ENCODE data around the gene PIP4P1. TPM values are rescaled to one million over a fixed set of nuclear protein-coding genes. Genes with fewer than 3 reads are reported as not detected.
A peak's percentile ranks its signal among the peaks of the same experiment; 100 is the strongest.

Gene PIP4P1
- total and polyA plus RNA-seq, 9 of the 15 experiments (the other 6 are each of a cell fraction or from before 2014, with no cell fraction given): 5.3 to 20.9 (median 10.7) TPM

GRCh38 chr14:20469242-20469889 lies 8.1 kb upstream of the PIP4P1 start, which contains the start of gene PNP (continued):
- peak; percentile 18; the same call in 1 of the 2 replicates for TF ChIP-seq ZBTB40 (IDR thresholded peaks at IDR 0.05)
- TF ChIP-seq ZBTB40 (CRISPR knock-in tag; IDR thresholded peaks at IDR 0.05): no peak
- peak; percentile 96 for TF ChIP-seq POLR2AphosphoS5 (IDR thresholded peaks at IDR 0.05; ENCODE audit: control insufficient read depth, insufficient read depth, low read depth, low read length)
- no peak for TF ChIP-seq CTCF (IDR thresholded peaks at IDR 0.05 in 2 of 3, conservative IDR thresholded peaks at IDR 0.05 in 1 of 3; ENCODE audit: insufficient read depth in 2 of 3, low read depth in 1 of 3, low read length in 3 of 3)
- TF ChIP-seq ID3 (CRISPR knock-in tag; IDR thresholded peaks at IDR 0.05): no peak
- no peak for TF ChIP-seq ID3 (tag; IDR thresholded peaks at IDR 0.05)
- TF ChIP-seq TGIF2 (CRISPR knock-in tag; IDR thresholded peaks at IDR 0.05): peak; percentile 61; the same call in 1 of the 2 replicates
- no peak for TF ChIP-seq KLF16 (IDR thresholded peaks at IDR 0.05)
- peak; percentile 80 for TF ChIP-seq ZFX (CRISPR knock-in tag; IDR thresholded peaks at IDR 0.05)
- TF ChIP-seq GTF2F1 (IDR thresholded peaks at IDR 0.05; ENCODE audit: low read depth, low read length): peak; percentile 93
- 0 out of 2 replicates have a peak, but pooled peaks have one; percentile 56 for TF ChIP-seq ZSCAN29 (IDR thresholded peaks at IDR 0.05)
